ENCODE measurements around the gene KDM5A. TPM values are rescaled to one million over a fixed set of nuclear protein-coding genes. Genes with fewer than 3 reads are reported as not detected.
"Not testable (repeated sequence)": the region's sequence is repeated elsewhere in the genome, so short reads cannot be mapped to it uniquely, and the experiment has no call there.

KDM5A gene
- polyA plus RNA-seq, 1 experiment: 26.1 TPM

GRCh38 chr12:318759-319515, 70.2 kb downstream of the KDM5A start:
- DNase-seq (ENCODE audit: low read depth): no peak
- TF ChIP-seq CTCF (IDR thresholded peaks at IDR 0.05; ENCODE audit: insufficient read depth, low read depth, low read length): no peak
- H3K27me3 ChIP-seq (ENCODE audit: control insufficient read depth, insufficient read depth, low read length): no peaks in the 10 kb centered on the region
- H3K4me3 ChIP-seq (ENCODE audit: low read depth, low read length): no peak overlapping the region
- peaks cover 18% of the 10 kb centered on the region for H3K36me3 ChIP-seq (ENCODE audit: control insufficient read depth, insufficient read depth, low read length)
- ChIA-PET CTCF (interaction anchor here (0.9 kb wide), 1 partner anchor 14 kb away, joined by 3 read pairs; no protein-coding TSS in a partner anchor), POLR2A (no interaction called here)

GRCh38 chr12:308511-308910, 80.6 kb downstream of the KDM5A start:
- TF ChIP-seq CTCF (IDR thresholded peaks at IDR 0.05; ENCODE audit: insufficient read depth, low read depth, low read length): no peak
- no peaks in the 10 kb centered on the region for H3K27me3 ChIP-seq (ENCODE audit: control insufficient read depth, insufficient read depth, low read length)
- no peak for DNase-seq (ENCODE audit: low read depth)
- peaks cover 17% of the 10 kb centered on the region for H3K36me3 ChIP-seq (ENCODE audit: control insufficient read depth, insufficient read depth, low read length)
- CTCF ChIA-PET: no interaction called here
- H3K4me3 ChIP-seq (ENCODE audit: low read depth, low read length): no peak overlapping the region
- POLR2A ChIA-PET: no interaction called here

- H3K36me3 ChIP-seq (ENCODE audit: control insufficient read depth, insufficient read depth, low read length): peaks cover 15% of the 10 kb centered on the region
Measured at GRCh38 chr12:307406-307805, 81.7 kb downstream of the KDM5A start.

GRCh38 chr12:304805-305204, 84.3 kb downstream of the KDM5A start:
- H3K4me3 ChIP-seq (ENCODE audit: low read depth, low read length): no peak overlapping the region
- CTCF ChIA-PET: no interaction called here
- no peaks in the 10 kb centered on the region for H3K27me3 ChIP-seq (ENCODE audit: control insufficient read depth, insufficient read depth, low read length)
- POLR2A ChIA-PET: no interaction called here
- H3K36me3 ChIP-seq (ENCODE audit: control insufficient read depth, insufficient read depth, low read length): peaks cover 7% of the 10 kb centered on the region; the same call in 1 of the 2 replicates
- no peak for DNase-seq (ENCODE audit: low read depth)
- no peak for TF ChIP-seq CTCF (IDR thresholded peaks at IDR 0.05; ENCODE audit: insufficient read depth, low read depth, low read length)

More at GRCh38 chr12:307406-307805, 81.7 kb downstream of the KDM5A start:
- POLR2A ChIA-PET: no interaction called here
- DNase-seq (ENCODE audit: low read depth): no peak
- no peaks in the 10 kb centered on the region for H3K27me3 ChIP-seq (ENCODE audit: control insufficient read depth, insufficient read depth, low read length)
- CTCF ChIA-PET: no interaction called here
- no peak for TF ChIP-seq CTCF (IDR thresholded peaks at IDR 0.05; ENCODE audit: insufficient read depth, low read depth, low read length)
- H3K4me3 ChIP-seq (ENCODE audit: low read depth, low read length): no peak overlapping the region

GRCh38 chr12:302766-303165, 86.4 kb downstream of the KDM5A start:
- DNase-seq (ENCODE audit: low read depth); H3K27me3 ChIP-seq (ENCODE audit: control insufficient read depth, insufficient read depth, low read length); H3K36me3 ChIP-seq (ENCODE audit: control insufficient read depth, insufficient read depth, low read length); POLR2A ChIA-PET; H3K4me3 ChIP-seq (ENCODE audit: low read depth, low read length); CTCF ChIA-PET: not testable (repeated sequence)

GRCh38 chr12:300166-300565, 89.0 kb downstream of the KDM5A start:
- DNase-seq (ENCODE audit: low read depth); H3K36me3 ChIP-seq (ENCODE audit: control insufficient read depth, insufficient read depth, low read length); POLR2A ChIA-PET; H3K27me3 ChIP-seq (ENCODE audit: control insufficient read depth, insufficient read depth, low read length); H3K4me3 ChIP-seq (ENCODE audit: low read depth, low read length); CTCF ChIA-PET: not testable (repeated sequence)

- CTCF ChIA-PET; H3K27me3 ChIP-seq (ENCODE audit: control insufficient read depth, insufficient read depth, low read length); POLR2A ChIA-PET; DNase-seq (ENCODE audit: low read depth); H3K36me3 ChIP-seq (ENCODE audit: control insufficient read depth, insufficient read depth, low read length); H3K4me3 ChIP-seq (ENCODE audit: low read depth, low read length): not testable (repeated sequence)
Measured at GRCh38 chr12:299511-299910, 89.6 kb downstream of the KDM5A start.

- POLR2A ChIA-PET; DNase-seq (ENCODE audit: low read depth); CTCF ChIA-PET: not testable (repeated sequence)
Measured at GRCh38 chr12:298059-298458, 91.1 kb downstream of the KDM5A start.

More at GRCh38 chr12:298059-298458, 91.1 kb downstream of the KDM5A start:
- H3K27me3 ChIP-seq (ENCODE audit: control insufficient read depth, insufficient read depth, low read length); H3K4me3 ChIP-seq (ENCODE audit: low read depth, low read length); H3K36me3 ChIP-seq (ENCODE audit: control insufficient read depth, insufficient read depth, low read length): not testable (repeated sequence)

All from BJ (cell line).